HG03457 (cell line): Measurements from ENCODE around the gene CRYAB.

Source experiments
- ATAC-seq: cut with Tn5 transposase; IDR thresholded peaks from one replicate; pipeline ENCODE4 v1.9.1; 2021; ENCODE audit warnings: moderate number of reproducible peaks; ENCODE audit not compliant: unreplicated experiment

CRYAB gene, protein sequence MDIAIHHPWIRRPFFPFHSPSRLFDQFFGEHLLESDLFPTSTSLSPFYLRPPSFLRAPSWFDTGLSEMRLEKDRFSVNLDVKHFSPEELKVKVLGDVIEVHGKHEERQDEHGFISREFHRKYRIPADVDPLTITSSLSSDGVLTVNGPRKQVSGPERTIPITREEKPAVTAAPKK

GRCh38 chr11:111911563-111912401 is at the start of gene CRYAB:
CRYAB (minus strand) TSS chr11:111911770; CDS start chr11:111911724, 46 bp downstream.
- ATAC-seq, result no peak

- ATAC-seq, result no peak
Observed at GRCh38 chr11:111960916-111961315, 49.3 kb upstream of the CRYAB start.

DNA sequence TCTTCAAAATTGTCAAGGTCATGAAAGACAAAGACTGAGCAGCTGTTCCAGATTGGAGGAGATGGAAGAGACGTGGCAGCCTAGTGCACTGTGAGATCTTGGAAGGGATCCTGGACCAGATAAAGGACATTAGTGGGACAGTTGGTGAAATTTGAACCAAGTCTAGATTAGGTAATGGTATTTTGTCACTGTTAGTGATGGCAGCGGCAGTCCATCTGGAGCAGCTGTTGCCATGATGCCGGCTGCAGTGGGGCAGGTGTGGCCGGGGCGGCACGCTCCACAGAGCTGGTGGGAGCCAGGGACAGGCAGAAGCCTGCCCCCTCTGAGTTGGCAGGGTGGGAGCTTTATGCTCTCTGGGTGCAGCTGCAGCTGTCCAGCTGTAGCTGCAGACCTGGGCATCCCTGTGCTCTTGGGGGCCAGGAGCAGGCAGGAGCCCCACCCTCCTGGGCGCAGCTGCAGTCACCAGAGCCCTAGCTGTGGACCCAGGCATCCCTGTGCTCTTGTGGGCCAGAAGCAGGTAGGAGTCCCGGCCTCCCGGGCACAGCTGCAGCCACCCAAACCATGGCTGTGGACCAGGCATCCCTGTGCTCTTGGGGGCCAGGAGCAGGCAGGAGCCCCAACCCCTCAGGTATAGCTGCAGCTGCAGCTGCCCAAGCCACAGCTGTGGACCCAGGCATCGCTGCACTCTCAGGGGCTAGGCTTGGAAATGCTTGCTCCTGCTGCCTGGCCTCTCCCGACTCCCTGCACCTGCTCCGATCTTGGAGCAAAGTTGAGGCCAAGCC is 46.3 kb upstream of the CRYAB start:
- ATAC-seq, result no peak

GRCh38 chr11:111954154-111954553 is 42.6 kb upstream of the CRYAB start:
- ATAC-seq, result no peak

- ATAC-seq, result no peak
Observed at GRCh38 chr11:111951565-111951964, 40.0 kb upstream of the CRYAB start.

DNA sequence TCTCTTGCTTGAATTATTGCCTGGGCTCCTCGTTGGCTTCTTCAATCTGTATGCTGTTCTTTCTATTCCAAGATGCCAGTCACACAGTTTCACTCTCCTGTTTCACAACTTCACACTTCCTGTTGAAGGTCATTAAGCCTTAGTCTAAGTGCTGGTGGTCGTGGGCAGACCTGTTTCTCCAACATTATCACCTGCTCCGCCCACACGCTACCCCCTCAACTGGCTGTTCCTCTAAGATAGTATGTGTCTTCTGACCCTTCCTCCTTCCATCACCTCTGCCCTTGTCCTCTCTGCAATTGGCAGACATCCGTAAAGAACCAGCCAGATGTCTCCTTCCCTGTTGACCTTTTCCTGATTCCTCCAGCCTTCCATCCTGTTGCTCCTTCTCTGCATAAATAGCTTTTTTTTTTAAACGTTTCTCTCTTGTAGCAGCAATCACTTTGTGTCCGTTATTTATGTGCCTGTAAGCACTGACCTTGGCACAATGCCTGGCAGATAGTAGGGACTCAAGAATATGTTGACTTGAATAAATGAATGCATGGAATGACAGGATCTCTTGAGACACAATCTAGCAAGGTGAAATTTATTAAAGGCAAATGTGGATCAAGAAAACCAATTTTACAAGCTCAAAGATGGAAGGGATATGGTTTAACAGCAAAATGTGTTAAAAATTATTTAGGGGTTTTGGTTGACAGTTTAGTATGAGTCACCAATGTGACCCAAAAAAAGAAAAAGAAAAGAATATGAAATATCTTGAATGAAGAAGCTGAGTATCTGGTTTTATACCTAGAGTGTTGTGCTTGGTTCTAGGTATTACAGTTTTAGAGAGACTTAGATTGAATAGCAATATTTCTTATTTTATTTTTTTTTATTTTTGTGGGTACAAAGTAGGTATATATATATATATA is 38.2 kb upstream of the CRYAB start:
- ATAC-seq, result no peak

GRCh38 chr11:111947143-111947542 is 35.6 kb upstream of the CRYAB start:
- no peak for ATAC-seq

DNA sequence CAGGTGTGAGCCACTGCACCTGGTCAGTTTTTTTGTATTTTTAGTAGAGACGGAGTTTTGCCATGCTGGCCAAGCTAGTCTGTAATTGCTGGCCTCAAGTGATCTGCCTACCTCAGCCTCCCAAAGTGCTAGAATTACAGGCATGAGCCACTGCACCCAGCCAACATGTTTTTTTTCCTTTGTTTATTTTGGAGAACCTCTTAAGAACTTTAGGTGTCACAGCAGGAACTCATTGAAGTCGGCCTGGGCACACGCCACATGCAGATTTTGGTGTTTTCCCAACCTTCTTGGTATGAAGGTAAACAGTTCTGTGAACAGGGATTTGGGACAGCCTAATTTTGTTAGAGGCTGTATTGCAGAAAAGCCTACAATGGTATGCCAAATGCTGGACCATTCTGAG is 34.9 kb upstream of the CRYAB start:
- ATAC-seq, result no peak

GRCh38 chr11:111945198-111945597 is 33.6 kb upstream of the CRYAB start:
- ATAC-seq, result no peak

GRCh38 chr11:111944651-111945051 is 33.1 kb upstream of the CRYAB start:
- no peak for ATAC-seq

- no peak for ATAC-seq
Observed at GRCh38 chr11:111944139-111944538, 32.6 kb upstream of the CRYAB start.

DNA sequence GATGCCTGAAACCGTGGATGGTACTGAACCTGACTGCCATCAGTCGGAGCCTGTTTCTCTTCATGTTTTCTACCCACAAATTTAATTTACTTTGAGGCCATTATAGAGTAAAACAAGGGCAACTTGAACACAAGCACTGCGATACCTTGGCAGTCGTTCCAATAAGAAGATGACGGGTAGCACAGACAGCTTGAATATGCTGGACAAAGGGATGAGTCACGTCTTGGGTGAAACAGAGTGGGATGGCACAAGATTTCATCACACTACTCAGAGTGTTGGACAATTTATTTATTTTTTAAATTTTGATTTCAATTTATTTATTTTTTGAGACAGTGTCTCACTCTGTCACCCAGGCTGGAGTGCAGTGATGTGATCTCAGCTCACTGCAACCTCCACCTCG is 31.3 kb upstream of the CRYAB start:
- no peak for ATAC-seq

GRCh38 chr11:111941963-111942362 is 30.4 kb upstream of the CRYAB start:
- ATAC-seq, result no peak

- no peak for ATAC-seq
Observed at GRCh38 chr11:111939836-111940604, 28.4 kb upstream of the CRYAB start.

GRCh38 chr11:111938687-111939160 is 27.2 kb upstream of the CRYAB start:
- ATAC-seq, result peak; percentile 59

- ATAC-seq, result no peak
Observed at GRCh38 chr11:111937844-111938243, 26.3 kb upstream of the CRYAB start.

- no peak for ATAC-seq
Observed at GRCh38 chr11:111937461-111937769, 25.8 kb upstream of the CRYAB start.

DNA sequence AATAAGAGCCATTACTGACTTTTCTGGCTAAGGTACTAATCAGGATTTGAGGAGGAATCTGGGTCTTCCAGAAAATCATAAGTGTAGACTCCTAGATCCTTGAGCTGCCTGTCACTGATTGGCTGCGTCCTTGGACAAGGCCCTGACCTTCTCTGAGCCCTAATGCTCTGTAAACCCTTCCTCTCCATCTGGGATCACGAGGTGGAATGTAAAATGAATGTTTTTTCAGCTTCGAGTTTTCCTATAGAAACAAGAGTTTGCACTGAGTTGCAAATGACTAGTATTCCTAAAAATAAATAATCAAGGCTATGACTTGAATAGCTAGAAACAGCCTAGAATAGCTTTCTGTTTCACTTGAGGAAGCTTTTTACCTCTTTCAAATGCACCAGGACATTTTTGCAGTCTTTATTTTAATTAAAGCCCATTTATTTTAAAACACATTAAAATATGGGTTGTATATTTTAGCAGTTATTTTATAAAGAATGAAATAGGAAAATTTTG is 24.5 kb upstream of the CRYAB start:
- ATAC-seq, result no peak

- no peak for ATAC-seq
Observed at GRCh38 chr11:111935317-111936039, 23.9 kb upstream of the CRYAB start.
